Uterus (tissue), 4 donors: ENCODE data around the gene ANXA11. TPM values are rescaled to one million over a fixed set of nuclear protein-coding genes. Genes with fewer than 3 reads are reported as not detected.

Experiments
- DNase-seq, 2 donors: peaks; one replicate each; pipeline ENCODE4 v3.0.0-alpha.2; 2019 to 2020
- H3K27ac ChIP-seq, 2 donors: fragments of 200-600 bp; sonication (generic); 1 replicate in 1 of 2; 2 replicates in 1 of 2; pipeline ENCODE4 v1.5.1; 2016 to 2018
- H3K27me3 ChIP-seq, 2 donors: fragments of 200-600 bp; sonication (generic); one replicate each; pipeline ENCODE4 v1.5.1; 2018 to 2019; ENCODE audit warnings: control low read depth in 1 of 2
- H3K36me3 ChIP-seq, 2 donors: fragments of 200-600 bp; sonication (generic); one replicate each; pipeline ENCODE4 v1.5.1; 2019; ENCODE audit warnings: control low read depth in 1 of 2
- H3K4me1 ChIP-seq, 2 donors: fragments of 200-600 bp; sonication (generic); one replicate each; pipeline ENCODE4 v1.5.1; 2018 to 2019; ENCODE audit warnings: control low read depth in 1 of 2
- H3K4me3 ChIP-seq, 2 donors: fragments of 200-600 bp; sonication (generic); 1 replicate in 1 of 2; 2 replicates in 1 of 2; pipeline ENCODE4 v1.5.1; 2018 to 2019; ENCODE audit warnings: mild to moderate bottlenecking in 1 of 2
- H3K9me3 ChIP-seq, 2 donors: fragments of 200-600 bp; sonication (generic); one replicate each; pipeline ENCODE4 v1.5.1; 2019; ENCODE audit warnings: control low read depth in 1 of 2
- POLR2A ChIP-seq, 2 donors: fragments of 450-650 bp; IDR thresholded peaks; one replicate each; pipeline ENCODE4 v1.6.1; 2016; ENCODE audit warnings: antibody characterized with exemption in 2 of 2, mild to moderate bottlenecking in 1 of 2, moderate library complexity in 1 of 2
- intact Hi-C: fragments of 100-400 bp; cut with DNase I; formaldehyde crosslinking; loops from one replicate; pipeline ENCODE4 v1.15.1; 2023; ENCODE audit warnings: low total_unique reads
- total RNA-seq, 4 donors: library from RNA; depleted of rRNA in 3 of 4; stranded (reverse); fragments of >200 nt in 3 of 4; gene quantifications; one replicate each; pipeline versions ENCODE4 v1.1.0 to v1.2.4, GENCODE V29; 2014 to 2023
- TF ChIP-seq, protein P1 (sequence below), 4 experiments: fragments of 200-600 bp in 2 of 4; fragments of 450-650 bp in 2 of 4; sonication (generic) in 2 of 4; IDR thresholded peaks; one replicate each; pipeline ENCODE4 v1.5.1; 2016 to 2019; ENCODE audit warnings: antibody characterized with exemption in 4 of 4, mild to moderate bottlenecking in 2 of 4, moderate library complexity in 1 of 4
- donor health status: DM: yes; HTN: yes; CAD: no.

Gene ANXA11
- total RNA-seq, 4 donors from 2014 or later = 15.6 to 157 (median 47.2) TPM

- no peak for TF ChIP-seq POLR2A (IDR thresholded peaks at IDR 0.05)
- TF ChIP-seq, protein P1, sequence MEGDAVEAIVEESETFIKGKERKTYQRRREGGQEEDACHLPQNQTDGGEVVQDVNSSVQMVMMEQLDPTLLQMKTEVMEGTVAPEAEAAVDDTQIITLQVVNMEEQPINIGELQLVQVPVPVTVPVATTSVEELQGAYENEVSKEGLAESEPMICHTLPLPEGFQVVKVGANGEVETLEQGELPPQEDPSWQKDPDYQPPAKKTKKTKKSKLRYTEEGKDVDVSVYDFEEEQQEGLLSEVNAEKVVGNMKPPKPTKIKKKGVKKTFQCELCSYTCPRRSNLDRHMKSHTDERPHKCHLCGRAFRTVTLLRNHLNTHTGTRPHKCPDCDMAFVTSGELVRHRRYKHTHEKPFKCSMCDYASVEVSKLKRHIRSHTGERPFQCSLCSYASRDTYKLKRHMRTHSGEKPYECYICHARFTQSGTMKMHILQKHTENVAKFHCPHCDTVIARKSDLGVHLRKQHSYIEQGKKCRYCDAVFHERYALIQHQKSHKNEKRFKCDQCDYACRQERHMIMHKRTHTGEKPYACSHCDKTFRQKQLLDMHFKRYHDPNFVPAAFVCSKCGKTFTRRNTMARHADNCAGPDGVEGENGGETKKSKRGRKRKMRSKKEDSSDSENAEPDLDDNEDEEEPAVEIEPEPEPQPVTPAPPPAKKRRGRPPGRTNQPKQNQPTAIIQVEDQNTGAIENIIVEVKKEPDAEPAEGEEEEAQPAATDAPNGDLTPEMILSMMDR (IDR thresholded peaks at IDR 0.05) = no peak
- Histone ChIP-seq H3K4me1 (peaks cover 4 to 14% of the 10 kb centered on the region in 2 donors), H3K27ac (peak overlapping the region in 1 of 2 donors; percentile 54), H3K4me3 (no peak overlapping the region), H3K9me3 (no peaks in the 10 kb centered on the region), H3K36me3 (no peaks in the 10 kb centered on the region), H3K27me3 (no peaks in the 10 kb centered on the region)
- intact Hi-C loops = no loop called here
- no peak for DNase-seq
Observed at GRCh38 chr10:80186364-80187012, 18.8 kb downstream of the ANXA11 start.

DNA sequence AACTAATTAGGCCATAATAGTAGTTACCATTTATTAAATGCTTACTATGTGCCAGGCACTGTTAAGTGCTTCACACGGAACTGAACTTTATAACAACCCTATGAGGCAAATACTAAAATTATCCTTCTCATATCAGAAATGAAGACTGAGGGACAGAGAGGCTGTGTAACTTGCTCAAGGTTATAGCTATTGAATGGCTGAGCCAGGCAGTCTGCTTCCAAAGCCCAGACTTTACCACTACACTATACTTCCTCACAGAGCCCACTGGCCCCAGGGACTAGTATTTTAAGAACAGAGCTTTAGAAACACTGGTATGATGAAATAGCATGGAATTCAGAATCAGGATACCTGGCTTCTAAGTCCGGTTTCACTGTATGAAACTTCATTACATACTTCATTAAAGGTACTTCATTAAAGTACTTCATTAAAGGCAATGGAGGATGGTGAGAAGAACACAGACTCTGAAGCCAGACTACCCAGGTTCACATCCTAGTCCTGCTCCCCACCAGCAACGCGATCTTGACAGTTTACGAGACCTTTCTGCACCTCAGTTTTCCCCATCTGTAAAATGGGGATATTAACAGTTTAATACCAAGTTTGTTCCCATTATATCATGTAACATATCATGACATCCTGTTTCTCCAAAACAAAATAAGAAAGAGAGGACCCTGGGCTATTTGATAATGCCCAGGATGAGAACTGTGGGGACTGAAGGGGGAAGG lies 19.6 kb downstream of the ANXA11 start:
- no peaks in the 10 kb centered on the region for H3K36me3 ChIP-seq
- no peaks in the 10 kb centered on the region for H3K9me3 ChIP-seq
- peak overlapping the region in 1 of 2 donors; percentile 54 for H3K27ac ChIP-seq
- intact Hi-C loops = no loop called here
- peaks cover 4 to 14% of the 10 kb centered on the region in 2 donors for H3K4me1 ChIP-seq
- TF ChIP-seq POLR2A (IDR thresholded peaks at IDR 0.05) = no peak
- TF ChIP-seq, protein P1 (IDR thresholded peaks at IDR 0.05) = no peak
- no peak for DNase-seq
- no peak overlapping the region for H3K4me3 ChIP-seq
- H3K27me3 ChIP-seq = no peaks in the 10 kb centered on the region

GRCh38 chr10:80184291-80184690 lies 21.0 kb downstream of the ANXA11 start:
- TF ChIP-seq, protein P1 (IDR thresholded peaks at IDR 0.05) = no peak
- no peak for TF ChIP-seq POLR2A (IDR thresholded peaks at IDR 0.05)
- no peaks in the 10 kb centered on the region for H3K36me3 ChIP-seq
- intact Hi-C loops = no loop called here

GRCh38 chr10:80183436-80183835 lies 21.9 kb downstream of the ANXA11 start:
- intact Hi-C loops = no loop called here
- no peaks in the 10 kb centered on the region for H3K27me3 ChIP-seq
- H3K27ac ChIP-seq = no peak overlapping the region
- no peak for TF ChIP-seq POLR2A (IDR thresholded peaks at IDR 0.05)
- TF ChIP-seq, protein P1 (IDR thresholded peaks at IDR 0.05) = no peak
- no peaks in the 10 kb centered on the region for H3K36me3 ChIP-seq
- H3K9me3 ChIP-seq = no peaks in the 10 kb centered on the region
- H3K4me1 ChIP-seq = peaks cover 0 to 16% of the 10 kb centered on the region in 2 donors
- no peak overlapping the region for H3K4me3 ChIP-seq
- no peak for DNase-seq

More at GRCh38 chr10:80184291-80184690, 21.0 kb downstream of the ANXA11 start:
- Histone ChIP-seq H3K4me1 (peaks cover 0 to 14% of the 10 kb centered on the region in 2 donors), H3K9me3 (no peaks in the 10 kb centered on the region), H3K27ac (no peak overlapping the region), H3K4me3 (no peak overlapping the region), H3K27me3 (no peaks in the 10 kb centered on the region)
- DNase-seq = no peak

DNA sequence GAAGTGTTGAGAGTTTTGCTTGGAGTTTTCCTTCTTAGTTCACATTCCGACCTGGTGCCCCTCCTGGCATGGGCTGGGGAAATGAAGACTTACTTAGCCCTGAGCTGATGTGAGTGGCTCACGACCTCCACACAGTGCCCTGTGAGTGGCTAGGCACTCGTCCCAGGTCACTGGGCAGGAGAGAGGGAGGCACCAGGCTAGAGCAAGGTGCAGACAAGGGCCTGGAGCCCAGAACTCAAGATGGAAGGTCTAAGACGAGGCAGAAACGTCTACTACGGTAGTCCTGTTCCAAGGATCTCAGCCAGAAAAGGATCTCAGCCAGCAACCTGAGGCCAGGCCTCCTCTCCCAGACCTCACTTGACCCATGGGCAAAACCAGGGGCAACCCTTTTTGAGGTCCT lies 22.4 kb downstream of the ANXA11 start:
- Histone ChIP-seq H3K4me3 (no peak overlapping the region), H3K9me3 (no peaks in the 10 kb centered on the region), H3K36me3 (no peaks in the 10 kb centered on the region), H3K27ac (no peak overlapping the region), H3K4me1 (peaks cover 0 to 15% of the 10 kb centered on the region in 2 donors), H3K27me3 (no peaks in the 10 kb centered on the region)
- no peak for DNase-seq
- intact Hi-C loops = no loop called here
- no peak for TF ChIP-seq POLR2A (IDR thresholded peaks at IDR 0.05)
- TF ChIP-seq, protein P1 (IDR thresholded peaks at IDR 0.05) = no peak
